GM12874 (cell line): ENCODE measurements around the gene FBXL13.

Experiments
- CTCF ChIP-seq: IDR thresholded peaks from 2 replicates; pipeline ENCODE4 v1.5.1; 2011; ENCODE audit warnings: low read depth, mild to moderate bottlenecking, control low read depth, low read length, moderate library complexity; ENCODE audit not compliant: insufficient read depth

FBXL13 gene

GRCh38 chr7:102992938-102993717, 81.5 kb downstream of the FBXL13 start:
- TF ChIP-seq CTCF = no peak

GRCh38 chr7:102992509-102992937, 82.1 kb downstream of the FBXL13 start:
- TF ChIP-seq CTCF = no peak

GRCh38 chr7:102991540-102992214, 82.9 kb downstream of the FBXL13 start:
- no peak for TF ChIP-seq CTCF

- TF ChIP-seq CTCF = no peak
Observed at GRCh38 chr7:102991077-102991539, 83.5 kb downstream of the FBXL13 start.

GRCh38 chr7:102990642-102991041, 84.0 kb downstream of the FBXL13 start:
- no peak for TF ChIP-seq CTCF

- TF ChIP-seq CTCF = no peak
Observed at GRCh38 chr7:102988631-102989560, 85.7 kb downstream of the FBXL13 start.

- no peak for TF ChIP-seq CTCF
Observed at GRCh38 chr7:102988088-102988487, 86.5 kb downstream of the FBXL13 start.
